CD4-positive, alpha-beta T cell treated with Interleukin-12 subunit alpha and Interleukin-12 subunit beta, for 1 hour (primary cell): ENCODE measurements around the gene ACTN1.
"Not testable (repeated sequence)": the region's sequence is repeated elsewhere in the genome, so short reads cannot be mapped to it uniquely, and the experiment has no call there.

Source experiments
- DNase-seq: peaks from one replicate; pipeline ENCODE4 v3.0.0-alpha.2; 2020

Gene ACTN1

GRCh38 chr14:68852493-68852892, 126.6 kb downstream of the ACTN1 start:
- not testable (repeated sequence) for DNase-seq

- DNase-seq = no peak
Observed at GRCh38 chr14:68851078-68851477, 128.0 kb downstream of the ACTN1 start.

GRCh38 chr14:68849416-68849815, 129.7 kb downstream of the ACTN1 start:
- DNase-seq = no peak

GRCh38 chr14:68848253-68848652, 130.8 kb downstream of the ACTN1 start:
- DNase-seq = no peak

GRCh38 chr14:68847640-68848039, 131.5 kb downstream of the ACTN1 start:
- DNase-seq = not testable (repeated sequence)

GRCh38 chr14:68846466-68846865, 132.6 kb downstream of the ACTN1 start:
- DNase-seq = no peak

- no peak for DNase-seq
Observed at GRCh38 chr14:68844210-68844545, 134.9 kb downstream of the ACTN1 start.

- peak; percentile 77 for DNase-seq
Observed at GRCh38 chr14:68843471-68844209, 135.5 kb downstream of the ACTN1 start.

GRCh38 chr14:68842298-68842697, 136.8 kb downstream of the ACTN1 start:
- no peak for DNase-seq

GRCh38 chr14:68841016-68841809, 137.9 kb downstream of the ACTN1 start:
- DNase-seq = peak; percentile 30

GRCh38 chr14:68840454-68840853, 138.6 kb downstream of the ACTN1 start:
- DNase-seq = no peak

- DNase-seq = no peak
Observed at GRCh38 chr14:68836082-68836481, 143.0 kb downstream of the ACTN1 start.

GRCh38 chr14:68834816-68835215, 144.3 kb downstream of the ACTN1 start:
- no peak for DNase-seq

- no peak for DNase-seq
Observed at GRCh38 chr14:68828698-68829097, 150.4 kb downstream of the ACTN1 start.

GRCh38 chr14:68825729-68826128, 153.4 kb downstream of the ACTN1 start:
- DNase-seq = no peak

- peak; percentile 30 for DNase-seq
Observed at GRCh38 chr14:68824517-68825347, 154.4 kb downstream of the ACTN1 start.

GRCh38 chr14:68824207-68824516, 154.9 kb downstream of the ACTN1 start:
- no peak for DNase-seq
